NB4 (cell line): ENCODE measurements around the gene TNS4.

ENCODE experiments used
- MYC ChIP-seq: IDR thresholded peaks from 2 replicates; pipeline ENCODE4 v1.6.1; 2011; ENCODE audit warnings: low read depth, low read length
- POLR2A ChIP-seq: IDR thresholded peaks from 2 replicates; pipeline ENCODE4 v1.6.1; 2011; ENCODE audit warnings: mild to moderate bottlenecking; ENCODE audit not compliant: insufficient read length; ENCODE audit errors: extremely low read depth
- TF ChIP-seq, protein P1 (sequence below): IDR thresholded peaks from one replicate; pipeline ENCODE4 v1.5.1; 2012; ENCODE audit warnings: low read depth, low read length
- TF ChIP-seq, protein P2 (sequence below): IDR thresholded peaks from 2 replicates; pipeline ENCODE4 v1.6.1; 2011; ENCODE audit warnings: low read depth, low read length

DNA sequence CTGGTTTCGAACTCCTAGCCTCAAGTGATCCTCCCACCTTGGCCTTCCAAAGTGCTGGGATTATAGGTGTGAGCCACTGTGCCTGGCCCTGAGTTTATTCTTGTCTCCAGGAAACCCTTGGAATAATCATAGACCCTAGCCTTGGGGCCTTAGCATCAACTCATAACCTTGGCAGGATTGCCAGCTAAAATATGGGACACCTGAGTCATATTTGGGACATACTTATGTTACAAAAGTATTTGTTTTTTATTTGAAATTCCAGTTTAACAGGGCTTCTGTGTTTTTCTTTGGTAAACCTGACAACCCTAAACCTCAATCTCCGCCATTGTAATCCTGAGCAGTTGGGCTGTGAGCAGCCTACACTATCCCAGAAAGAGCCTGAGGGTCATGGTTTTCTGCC is 28.6 kb upstream of the TNS4 start:
- TF ChIP-seq, protein P1, sequence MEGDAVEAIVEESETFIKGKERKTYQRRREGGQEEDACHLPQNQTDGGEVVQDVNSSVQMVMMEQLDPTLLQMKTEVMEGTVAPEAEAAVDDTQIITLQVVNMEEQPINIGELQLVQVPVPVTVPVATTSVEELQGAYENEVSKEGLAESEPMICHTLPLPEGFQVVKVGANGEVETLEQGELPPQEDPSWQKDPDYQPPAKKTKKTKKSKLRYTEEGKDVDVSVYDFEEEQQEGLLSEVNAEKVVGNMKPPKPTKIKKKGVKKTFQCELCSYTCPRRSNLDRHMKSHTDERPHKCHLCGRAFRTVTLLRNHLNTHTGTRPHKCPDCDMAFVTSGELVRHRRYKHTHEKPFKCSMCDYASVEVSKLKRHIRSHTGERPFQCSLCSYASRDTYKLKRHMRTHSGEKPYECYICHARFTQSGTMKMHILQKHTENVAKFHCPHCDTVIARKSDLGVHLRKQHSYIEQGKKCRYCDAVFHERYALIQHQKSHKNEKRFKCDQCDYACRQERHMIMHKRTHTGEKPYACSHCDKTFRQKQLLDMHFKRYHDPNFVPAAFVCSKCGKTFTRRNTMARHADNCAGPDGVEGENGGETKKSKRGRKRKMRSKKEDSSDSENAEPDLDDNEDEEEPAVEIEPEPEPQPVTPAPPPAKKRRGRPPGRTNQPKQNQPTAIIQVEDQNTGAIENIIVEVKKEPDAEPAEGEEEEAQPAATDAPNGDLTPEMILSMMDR = no peak
- TF ChIP-seq POLR2A (no peak), MYC (no peak)
- TF ChIP-seq, protein P2, sequence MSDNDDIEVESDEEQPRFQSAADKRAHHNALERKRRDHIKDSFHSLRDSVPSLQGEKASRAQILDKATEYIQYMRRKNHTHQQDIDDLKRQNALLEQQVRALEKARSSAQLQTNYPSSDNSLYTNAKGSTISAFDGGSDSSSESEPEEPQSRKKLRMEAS = no peak
